Measurements from ENCODE around the gene POLR2B. TPM values are rescaled to one million over a fixed set of nuclear protein-coding genes. Genes with fewer than 3 reads are reported as not detected.
"Not testable (repeated sequence)": the region's sequence is repeated elsewhere in the genome, so short reads cannot be mapped to it uniquely, and the experiment has no call there.

POLR2B gene
- total and polyA plus RNA-seq, 7 experiments from 2014 or later, result 50.7 to 130 (median 77.9) TPM

DNA sequence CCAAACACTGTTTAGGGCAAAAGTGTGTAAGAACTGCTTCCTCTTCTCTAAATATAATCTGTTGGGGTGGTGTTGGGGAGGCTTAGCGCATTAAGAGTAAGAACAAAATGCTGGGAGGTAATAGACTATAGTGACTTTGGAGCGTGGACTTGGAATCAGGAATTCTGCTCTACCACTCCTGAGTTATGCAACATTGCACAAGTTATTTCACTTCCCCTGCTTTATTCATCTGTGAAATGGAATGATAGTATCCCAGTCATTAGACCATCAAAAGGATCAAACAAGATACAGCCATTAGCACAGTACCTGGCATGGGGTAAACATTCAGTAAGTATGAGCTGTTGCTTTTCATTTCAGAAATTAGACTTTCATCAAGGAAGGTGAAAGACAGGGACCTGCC lies 72.8 kb downstream of the POLR2B start:
- Histone ChIP-seq H3K4me3 (ENCODE audit: low read length) (no peak overlapping the region), H3K27ac (ENCODE audit: low read depth, low read length) (no peak overlapping the region), H3K9me3 (ENCODE audit: control insufficient read depth in 2 of 3, low read length in 3 of 3) (no peaks in the 10 kb centered on the region), H3K27me3 (ENCODE audit: control insufficient read depth in 2 of 2, insufficient read depth in 2 of 2, low read length in 2 of 2) (no peaks in the 10 kb centered on the region), H3K4me1 (ENCODE audit: control insufficient read depth in 2 of 2, insufficient read depth in 2 of 2, low read length in 2 of 2) (no peaks in the 10 kb centered on the region), H3K36me3 (ENCODE audit: control insufficient read depth in 2 of 3, insufficient read depth in 3 of 3, low read length in 3 of 3) (no peaks in the 10 kb centered on the region)
- intact Hi-C loops (cut with micrococcal nuclease), result no loop called here
- H3K4me1 Mint-ChIP-seq, result peaks cover 0 to 3% (median 0%) of the 10 kb centered on the region in 7 donors
- peaks cover 5 to 35% (median 25%) of the 10 kb centered on the region in 5 donors for H3K27me3 Mint-ChIP-seq
- H3K36me3 Mint-ChIP-seq, result peaks cover 0 to 7% (median 0%) of the 10 kb centered on the region in 5 donors
- peaks cover 0 to 8% (median 0%) of the 10 kb centered on the region in 11 donors for H3K9me3 Mint-ChIP-seq
- ChIA-PET POLR2A (no interaction called here), CTCF (no interaction called here)
- no peak overlapping the region for H3K27ac Mint-ChIP-seq
- peak; percentile 38 for ATAC-seq
- no peak overlapping the region for H3K4me3 Mint-ChIP-seq
- DNase-seq, result no peak

DNA sequence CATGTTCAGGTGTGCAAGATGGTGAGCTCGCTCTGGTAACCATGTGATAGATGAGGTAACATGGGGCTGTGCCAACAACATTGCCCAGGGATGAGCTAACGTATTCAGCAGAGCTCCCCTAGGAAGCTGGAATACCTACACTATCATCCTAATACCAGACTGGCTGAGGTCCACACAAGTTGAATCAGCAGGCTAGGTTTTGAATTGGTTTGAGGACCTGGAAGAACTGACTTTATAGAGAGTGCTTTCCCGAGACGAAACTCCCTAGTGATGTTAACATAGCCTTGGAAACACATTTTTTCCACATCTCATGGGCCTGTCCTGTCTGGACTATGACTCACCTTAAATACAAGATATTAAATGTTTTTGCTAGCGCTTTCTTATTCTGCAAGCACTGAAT lies 74.8 kb downstream of the POLR2B start:
- Mint-ChIP-seq H3K4me1 (peaks cover 0 to 3% (median 0%) of the 10 kb centered on the region in 7 donors), H3K4me3 (no peak overlapping the region), H3K27me3 (peaks cover 10 to 35% (median 29%) of the 10 kb centered on the region in 5 donors), H3K27ac (no peak overlapping the region), H3K9me3 (no peaks in the 10 kb centered on the region), H3K36me3 (no peaks in the 10 kb centered on the region)
- ChIA-PET CTCF (no interaction called here), POLR2A (no interaction called here)
- H3K36me3 ChIP-seq (ENCODE audit: control insufficient read depth in 2 of 3, insufficient read depth in 3 of 3, low read length in 3 of 3), result no peaks in the 10 kb centered on the region
- DNase-seq (no peak), ATAC-seq (no peak)
- intact Hi-C loops (cut with micrococcal nuclease), result no loop called here
- H3K4me3 ChIP-seq (ENCODE audit: low read length), result no peak overlapping the region
- H3K9me3 ChIP-seq (ENCODE audit: control insufficient read depth in 2 of 3, low read length in 3 of 3), result no peaks in the 10 kb centered on the region
- no peaks in the 10 kb centered on the region for H3K27me3 ChIP-seq (ENCODE audit: control insufficient read depth in 2 of 2, insufficient read depth in 2 of 2, low read length in 2 of 2)
- no peak overlapping the region for H3K27ac ChIP-seq (ENCODE audit: low read depth, low read length)
- no peaks in the 10 kb centered on the region for H3K4me1 ChIP-seq (ENCODE audit: control insufficient read depth in 2 of 2, insufficient read depth in 2 of 2, low read length in 2 of 2)

DNA sequence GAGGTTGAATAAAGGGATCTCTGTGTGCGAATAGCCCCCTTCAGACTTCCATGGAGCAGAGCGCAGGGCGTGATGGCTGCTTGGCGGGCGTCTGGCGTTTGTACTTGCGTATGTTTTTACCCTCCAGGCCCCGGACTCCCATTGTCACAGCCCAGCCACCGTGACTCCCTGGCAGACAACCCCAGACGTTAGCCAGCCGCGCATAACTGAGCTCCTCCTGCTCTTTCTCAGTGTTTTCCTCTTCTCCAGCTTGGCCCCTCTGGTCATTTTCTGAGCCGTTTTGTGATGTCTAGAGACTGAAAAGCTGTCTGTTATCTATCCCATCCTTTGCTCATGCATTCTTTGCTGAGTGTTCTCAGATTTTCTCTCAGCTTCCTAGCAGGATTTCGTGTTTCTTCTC lies 77.2 kb downstream of the POLR2B start:
- POLR2A ChIA-PET, result no interaction called here
- ATAC-seq (no peak), DNase-seq (no peak)
- CTCF ChIA-PET, result no interaction called here
- Histone ChIP-seq H3K4me3 (ENCODE audit: low read length) (no peak overlapping the region), H3K4me1 (ENCODE audit: control insufficient read depth in 2 of 2, insufficient read depth in 2 of 2, low read length in 2 of 2) (no peaks in the 10 kb centered on the region), H3K36me3 (ENCODE audit: control insufficient read depth in 2 of 3, insufficient read depth in 3 of 3, low read length in 3 of 3) (no peaks in the 10 kb centered on the region), H3K9me3 (ENCODE audit: control insufficient read depth in 2 of 3, low read length in 3 of 3) (no peaks in the 10 kb centered on the region), H3K27ac (ENCODE audit: low read depth, low read length) (no peak overlapping the region), H3K27me3 (ENCODE audit: control insufficient read depth in 2 of 2, insufficient read depth in 2 of 2, low read length in 2 of 2) (no peaks in the 10 kb centered on the region)
- intact Hi-C loops (cut with micrococcal nuclease), result no loop called here
- Mint-ChIP-seq H3K27ac (no peak overlapping the region), H3K36me3 (no peaks in the 10 kb centered on the region), H3K9me3 (no peaks in the 10 kb centered on the region), H3K4me3 (no peak overlapping the region), H3K4me1 (peaks cover 0 to 2% (median 0%) of the 10 kb centered on the region in 7 donors), H3K27me3 (peaks cover 4 to 38% (median 32%) of the 10 kb centered on the region in 5 donors)

DNA sequence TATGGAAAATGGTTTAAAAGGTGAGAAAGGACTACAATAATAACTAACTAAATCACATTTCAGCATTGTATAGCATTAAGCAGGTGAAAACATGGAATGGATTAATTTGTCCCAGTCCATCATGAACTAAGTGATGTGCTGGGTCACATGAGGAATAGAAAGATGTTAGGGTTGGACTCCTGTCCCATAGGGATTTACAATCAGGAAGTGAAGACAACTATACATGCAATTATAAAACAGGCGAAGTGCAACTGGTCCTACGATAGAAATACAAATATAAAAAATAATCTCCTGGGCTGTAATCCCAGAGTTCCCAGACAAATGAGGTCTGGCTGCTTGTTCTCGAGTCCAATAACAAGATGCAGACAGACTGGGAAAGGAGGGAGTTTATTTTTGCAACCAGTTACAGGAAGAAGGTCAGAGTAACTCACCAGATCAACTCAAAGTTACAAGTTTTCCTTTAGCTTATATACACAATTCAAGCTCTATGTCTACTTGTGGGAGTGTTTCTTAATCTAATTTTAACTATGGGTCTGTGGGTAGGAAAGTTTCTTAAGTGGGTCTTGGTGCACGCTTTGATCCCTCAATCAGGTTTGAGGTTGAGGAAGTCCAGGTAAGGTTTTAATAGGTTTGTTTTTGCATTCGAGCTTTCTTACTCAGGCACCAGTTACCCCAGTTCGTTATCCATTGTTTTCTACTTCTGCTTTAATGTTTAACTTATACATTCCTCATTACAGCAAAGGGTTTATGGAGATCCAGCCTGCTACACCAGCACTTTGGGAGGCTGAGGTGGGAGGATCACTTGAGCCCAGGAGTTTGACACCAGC lies 81.4 kb downstream of the POLR2B start:
- DNase-seq, result no peak
- H3K27ac ChIP-seq (ENCODE audit: low read depth, low read length), result no peak overlapping the region
- H3K27me3 ChIP-seq (ENCODE audit: control insufficient read depth in 2 of 2, insufficient read depth in 2 of 2, low read length in 2 of 2), result no peaks in the 10 kb centered on the region
- no peaks in the 10 kb centered on the region for H3K36me3 ChIP-seq (ENCODE audit: control insufficient read depth in 2 of 3, insufficient read depth in 3 of 3, low read length in 3 of 3)
- Mint-ChIP-seq H3K36me3 (no peaks in the 10 kb centered on the region), H3K27me3 (peaks cover 9 to 34% (median 18%) of the 10 kb centered on the region in 5 donors), H3K4me3 (no peak overlapping the region), H3K9me3 (no peaks in the 10 kb centered on the region), H3K27ac (no peak overlapping the region), H3K4me1 (no peaks in the 10 kb centered on the region)
- ATAC-seq, result no peak
- POLR2A ChIA-PET, result no interaction called here
- H3K4me3 ChIP-seq (ENCODE audit: low read length), result no peak overlapping the region
- intact Hi-C loops (cut with micrococcal nuclease), result no loop called here
- CTCF ChIA-PET, result no interaction called here
- no peaks in the 10 kb centered on the region for H3K4me1 ChIP-seq (ENCODE audit: control insufficient read depth in 2 of 2, insufficient read depth in 2 of 2, low read length in 2 of 2)
- H3K9me3 ChIP-seq (ENCODE audit: control insufficient read depth in 2 of 3, low read length in 3 of 3), result no peaks in the 10 kb centered on the region

DNA sequence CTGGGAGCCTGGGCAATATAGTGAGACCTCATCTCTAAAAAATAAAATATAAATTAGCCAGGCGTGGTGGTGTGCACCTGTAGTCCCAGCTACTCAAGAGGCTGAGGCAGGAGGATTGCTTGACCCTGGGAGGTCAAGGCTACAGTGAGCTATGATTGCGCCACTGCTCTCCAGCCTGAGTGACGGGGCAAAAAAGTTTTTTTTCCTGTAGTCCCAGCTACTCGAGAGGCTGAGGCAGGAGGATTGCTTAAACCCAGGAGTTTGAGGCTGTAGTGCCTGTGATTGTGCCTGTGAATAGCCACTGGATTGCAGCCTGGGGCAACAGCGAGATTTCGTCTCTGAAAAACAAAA lies 82.0 kb downstream of the POLR2B start:
- H3K27me3 ChIP-seq (ENCODE audit: control insufficient read depth in 2 of 2, insufficient read depth in 2 of 2, low read length in 2 of 2); DNase-seq; H3K36me3 ChIP-seq (ENCODE audit: control insufficient read depth in 2 of 3, insufficient read depth in 3 of 3, low read length in 3 of 3); POLR2A ChIA-PET; H3K27ac ChIP-seq (ENCODE audit: low read depth, low read length); CTCF ChIA-PET; H3K36me3 Mint-ChIP-seq; ATAC-seq; H3K4me3 Mint-ChIP-seq; H3K9me3 ChIP-seq (ENCODE audit: control insufficient read depth in 2 of 3, low read length in 3 of 3); H3K4me3 ChIP-seq (ENCODE audit: low read length); H3K27ac Mint-ChIP-seq; intact Hi-C loops (cut with micrococcal nuclease); H3K4me1 Mint-ChIP-seq; H3K4me1 ChIP-seq (ENCODE audit: control insufficient read depth in 2 of 2, insufficient read depth in 2 of 2, low read length in 2 of 2); H3K9me3 Mint-ChIP-seq: not testable (repeated sequence)
- H3K27me3 Mint-ChIP-seq, result peaks cover 5 to 31% (median 14%) of the 10 kb centered on the region in 5 donors

DNA sequence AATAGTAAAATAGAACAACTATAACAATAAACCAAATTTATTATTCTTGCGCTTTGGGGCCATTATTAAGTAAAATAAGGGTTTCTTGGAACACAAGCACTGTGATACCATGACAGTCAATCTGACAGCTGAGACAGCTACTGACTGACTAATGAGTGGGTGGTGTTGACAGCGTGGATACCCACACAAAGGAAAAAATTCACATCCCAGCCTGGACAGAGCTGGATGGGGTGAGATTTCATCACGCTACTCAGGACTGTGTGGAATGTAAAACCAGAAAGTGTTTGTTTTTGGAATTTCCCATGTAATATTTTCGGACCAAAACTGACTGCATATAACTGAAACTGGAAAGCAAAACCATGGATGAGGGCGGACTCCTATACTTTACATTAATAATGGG lies 82.7 kb downstream of the POLR2B start:
- no peak overlapping the region for H3K4me3 Mint-ChIP-seq
- ChIA-PET POLR2A (no interaction called here), CTCF (no interaction called here)
- no peaks in the 10 kb centered on the region for H3K36me3 Mint-ChIP-seq
- Histone ChIP-seq H3K4me3 (ENCODE audit: low read length) (no peak overlapping the region), H3K27ac (ENCODE audit: low read depth, low read length) (no peak overlapping the region), H3K9me3 (ENCODE audit: control insufficient read depth in 2 of 3, low read length in 3 of 3) (no peaks in the 10 kb centered on the region), H3K4me1 (ENCODE audit: control insufficient read depth in 2 of 2, insufficient read depth in 2 of 2, low read length in 2 of 2) (no peaks in the 10 kb centered on the region), H3K27me3 (ENCODE audit: control insufficient read depth in 2 of 2, insufficient read depth in 2 of 2, low read length in 2 of 2) (no peaks in the 10 kb centered on the region), H3K36me3 (ENCODE audit: control insufficient read depth in 2 of 3, insufficient read depth in 3 of 3, low read length in 3 of 3) (no peaks in the 10 kb centered on the region)
- no peaks in the 10 kb centered on the region for H3K9me3 Mint-ChIP-seq
- H3K27me3 Mint-ChIP-seq, result peaks cover 5 to 24% (median 10%) of the 10 kb centered on the region in 5 donors
- ATAC-seq, result no peak
- DNase-seq, result no peak
- intact Hi-C loops (cut with micrococcal nuclease), result no loop called here
- H3K4me1 Mint-ChIP-seq, result no peaks in the 10 kb centered on the region
- no peak overlapping the region for H3K27ac Mint-ChIP-seq

DNA sequence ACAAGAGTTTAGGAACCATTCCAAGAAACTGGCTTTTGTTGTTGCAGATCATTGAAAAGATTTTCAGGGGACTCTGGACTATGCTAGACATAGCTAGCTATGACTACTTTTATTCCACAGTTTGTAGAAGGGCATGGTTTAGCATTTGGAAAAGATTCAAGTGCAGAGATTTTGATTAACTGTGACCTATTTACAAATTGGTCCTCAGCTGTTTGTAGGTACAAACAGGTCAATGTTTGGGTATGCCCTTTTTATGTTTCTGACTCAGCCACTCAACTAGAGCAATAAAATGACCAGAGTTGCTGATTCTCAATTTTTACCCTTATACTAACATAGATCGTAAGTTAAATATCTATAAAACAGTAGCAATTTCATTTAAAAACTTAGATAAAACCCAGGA lies 84.8 kb downstream of the POLR2B start:
- intact Hi-C loops (cut with micrococcal nuclease), result no loop called here
- POLR2A ChIA-PET, result no interaction called here
- no peak overlapping the region for H3K27ac ChIP-seq (ENCODE audit: low read depth, low read length)
- H3K36me3 ChIP-seq (ENCODE audit: control insufficient read depth in 2 of 3, insufficient read depth in 3 of 3, low read length in 3 of 3), result no peaks in the 10 kb centered on the region
- H3K27me3 Mint-ChIP-seq, result peaks cover 0 to 12% (median 7%) of the 10 kb centered on the region in 5 donors
- ATAC-seq (no peak), DNase-seq (no peak)
- no peak overlapping the region for H3K4me3 Mint-ChIP-seq
- H3K27me3 ChIP-seq (ENCODE audit: control insufficient read depth in 2 of 2, insufficient read depth in 2 of 2, low read length in 2 of 2), result no peaks in the 10 kb centered on the region
- peaks cover 0 to 2% (median 0%) of the 10 kb centered on the region in 7 donors for H3K4me1 Mint-ChIP-seq
- no peak overlapping the region for H3K4me3 ChIP-seq (ENCODE audit: low read length)
- CTCF ChIA-PET, result no interaction called here
- H3K36me3 Mint-ChIP-seq, result no peaks in the 10 kb centered on the region
- H3K27ac Mint-ChIP-seq, result no peak overlapping the region
- H3K4me1 ChIP-seq (ENCODE audit: control insufficient read depth in 2 of 2, insufficient read depth in 2 of 2, low read length in 2 of 2), result no peaks in the 10 kb centered on the region
- no peaks in the 10 kb centered on the region for H3K9me3 Mint-ChIP-seq
- H3K9me3 ChIP-seq (ENCODE audit: control insufficient read depth in 2 of 3, low read length in 3 of 3), result no peaks in the 10 kb centered on the region

Measured in naive thymus-derived CD4-positive, alpha-beta T cell (primary cell).